ENCODE measurements around the gene CLECL1. TPM values are rescaled to one million over a fixed set of nuclear protein-coding genes. Genes with fewer than 3 reads are reported as not detected.
A peak's percentile ranks its signal among the peaks of the same experiment; 100 is the strongest.
"Not testable (repeated sequence)": the region's sequence is repeated elsewhere in the genome, so short reads cannot be mapped to it uniquely, and the experiment has no call there.

Gene CLECL1
- total RNA-seq, 2 experiments from 2014 or later, result 1.2 to 1.4 TPM

DNA sequence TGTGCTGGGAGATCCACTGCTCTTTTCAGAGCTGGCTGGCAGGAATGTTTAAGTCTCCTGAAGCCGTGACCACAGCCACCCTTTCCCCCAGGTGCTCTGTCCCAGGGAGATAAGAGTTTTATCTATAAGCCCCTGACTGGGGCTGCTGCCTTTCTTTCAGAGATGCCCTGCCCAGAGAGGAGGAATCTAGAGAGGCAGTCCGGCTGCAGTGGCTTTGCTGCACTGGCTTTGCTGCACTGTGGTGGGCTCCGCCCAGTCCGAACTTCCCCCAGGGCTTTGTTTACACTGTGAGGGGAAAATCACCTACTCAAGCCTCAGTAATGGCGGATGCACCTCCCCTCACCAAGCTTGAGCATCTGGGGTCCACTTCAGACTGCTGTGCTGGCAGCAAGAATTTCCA is 47.5 kb downstream of the CLECL1 start:
- H3K4me1 Mint-ChIP-seq, result peaks cover 77% of the 10 kb centered on the region
- CTCF ChIA-PET, result interaction anchor here (0.6 to 1.3 kb wide), 2 partner anchors 23 to 58 kb away, joined by 3 read pairs; no protein-coding TSS in a partner anchor
- DNase-seq, H3K27me3 Mint-ChIP-seq, H3K27ac Mint-ChIP-seq, H3K4me3 Mint-ChIP-seq, POLR2A ChIA-PET: not testable (repeated sequence)
- H3K36me3 Mint-ChIP-seq (ENCODE audit: low read depth), result peaks cover 91% of the 10 kb centered on the region
- peaks cover 44% of the 10 kb centered on the region for H3K9me3 Mint-ChIP-seq

DNA sequence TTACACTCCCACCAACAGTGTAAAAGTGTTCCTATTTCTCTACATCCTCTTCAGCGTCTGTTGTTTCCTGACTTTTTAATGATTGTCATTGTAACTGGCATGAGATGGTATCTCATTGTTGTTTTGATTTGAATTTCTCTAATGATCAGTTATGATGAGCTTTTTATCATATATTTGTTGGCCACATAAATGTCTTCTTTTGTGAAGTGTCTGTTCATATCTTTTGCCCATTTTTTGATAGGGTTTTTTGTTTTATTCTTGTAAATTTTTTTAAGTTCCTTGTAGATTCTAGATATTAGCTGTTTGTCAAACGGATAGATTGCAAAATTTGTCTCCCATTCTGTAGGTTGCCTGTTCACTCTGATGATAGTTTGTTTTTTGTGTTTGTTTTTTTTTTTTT is 49.9 kb downstream of the CLECL1 start:
- Mint-ChIP-seq H3K27ac (peak overlapping the region; percentile 31), H3K36me3 (ENCODE audit: low read depth) (peaks cover 90% of the 10 kb centered on the region), H3K4me3 (peak overlapping the region; percentile 3), H3K9me3 (peaks cover 45% of the 10 kb centered on the region), H3K4me1 (peaks cover 81% of the 10 kb centered on the region)
- H3K27me3 Mint-ChIP-seq, DNase-seq: not testable (repeated sequence)
- CTCF ChIA-PET, result interaction anchor here (1.1 to 1.8 kb wide), 4 partner anchors 19 to 25 kb away, joined by 3 to 6 read pairs (median 4); no protein-coding TSS in a partner anchor
- POLR2A ChIA-PET, result interaction anchor here (0.6 to 1.1 kb wide), 3 partner anchors 35 to 731 kb away, joined by 3 to 6 read pairs (median 6); no protein-coding TSS in a partner anchor

GRCh38 chr12:9682508-9682907 is 50.4 kb downstream of the CLECL1 start:
- peaks cover 82% of the 10 kb centered on the region for H3K4me1 Mint-ChIP-seq
- not testable (repeated sequence) for H3K4me3 Mint-ChIP-seq, DNase-seq, H3K27ac Mint-ChIP-seq, H3K27me3 Mint-ChIP-seq
- H3K9me3 Mint-ChIP-seq, result peaks cover 45% of the 10 kb centered on the region
- ChIA-PET POLR2A (interaction anchor here (0.6 kb wide), 1 partner anchor 116 kb away, joined by 3 read pairs; no protein-coding TSS in a partner anchor), CTCF (interaction anchor here (0.9 to 1.8 kb wide), 5 partner anchors 20 to 35 kb away, joined by 3 to 6 read pairs (median 4); no protein-coding TSS in a partner anchor)
- H3K36me3 Mint-ChIP-seq (ENCODE audit: low read depth), result peaks cover 91% of the 10 kb centered on the region

GRCh38 chr12:9674226-9674590 is 58.7 kb downstream of the CLECL1 start:
- CTCF ChIA-PET, result interaction anchor here (0.7 to 2.1 kb wide), 9 partner anchors 10 to 76 kb away, joined by 3 to 6 read pairs (median 4); no protein-coding TSS in a partner anchor
- DNase-seq, result peak; percentile 78
- Mint-ChIP-seq H3K4me1 (peaks cover 56% of the 10 kb centered on the region), H3K27ac (peak overlapping the region; percentile 98), H3K9me3 (peaks cover 7% of the 10 kb centered on the region), H3K27me3 (no peaks in the 10 kb centered on the region), H3K4me3 (peak overlapping the region; percentile 84), H3K36me3 (ENCODE audit: low read depth) (peaks cover 87% of the 10 kb centered on the region)
- POLR2A ChIA-PET, result interaction anchor here (0.7 to 2.5 kb wide), 5 partner anchors 19 to 192 kb away, joined by 3 to 21 read pairs (median 4); partner anchors contain the start of gene CD69

- peaks cover 7% of the 10 kb centered on the region for H3K9me3 Mint-ChIP-seq
- H3K36me3 Mint-ChIP-seq (ENCODE audit: low read depth), result peaks cover 84% of the 10 kb centered on the region
- no peaks in the 10 kb centered on the region for H3K27me3 Mint-ChIP-seq
- peak; percentile 58 for DNase-seq
- ChIA-PET CTCF (interaction anchor here (0.7 to 2.1 kb wide), 12 partner anchors 11 to 77 kb away, joined by 3 to 6 read pairs (median 3); no protein-coding TSS in a partner anchor), POLR2A (interaction anchor here (0.7 to 2.5 kb wide), 6 partner anchors 19 to 193 kb away, joined by 3 to 21 read pairs (median 6); partner anchors contain the start of gene CD69)
- peak overlapping the region; percentile 84 for H3K4me3 Mint-ChIP-seq
- H3K4me1 Mint-ChIP-seq, result peaks cover 56% of the 10 kb centered on the region
- peak overlapping the region; percentile 98 for H3K27ac Mint-ChIP-seq
Measured at GRCh38 chr12:9673404-9674225, 59.3 kb downstream of the CLECL1 start.

Other genes with a start within 250 kb of the CLECL1 start
- gene KLRB1, start 125.2 kb downstream of the CLECL1 start, total RNA-seq, result 1 to 10 TPM; 3.1 to 3.8 TPM
- 100 to 1,000 TPM; 296 to 299 TPM for gene CLEC2D, start 63.4 kb downstream of the CLECL1 start, total RNA-seq
- gene CD69, start 27.8 kb upstream of the CLECL1 start, total RNA-seq, result 10 to 100 TPM; 71.6 to 82.4 TPM
- under 1 TPM; 0.19 to 0.20 TPM for gene KLRF1, start 94.4 kb upstream of the CLECL1 start, total RNA-seq
- 10 to 100 TPM; 53.7 to 61.4 TPM for gene CLEC2B, start 136.3 kb upstream of the CLECL1 start, total RNA-seq
- gene KLRF2, start 148.4 kb upstream of the CLECL1 start, total RNA-seq, result under 1 TPM in 1 of 2 experiments, not detected in 1; 0.29 TPM
- not detected for gene CLEC2A, start 199.3 kb upstream of the CLECL1 start, total RNA-seq
- gene CLEC12A, start 238.3 kb upstream of the CLECL1 start, total RNA-seq, result under 1 TPM; 0.52 to 0.83 TPM